Esophagus squamous epithelium (tissue), 4 donors: ENCODE results near the gene MAP9.

Source experiments
- POLR2A ChIP-seq, 4 donors: fragments of 450-650 bp; IDR thresholded peaks; one replicate each; pipeline ENCODE4 v1.6.1; 2017; ENCODE audit warnings: antibody characterized with exemption in 4 of 4, mild to moderate bottlenecking in 4 of 4, moderate library complexity in 3 of 4
- TF ChIP-seq, protein P1 (sequence below), 6 experiments: fragments of 450-650 bp in 4 of 6; fragments of 200-600 bp in 2 of 6; sonication (generic) in 2 of 6; IDR thresholded peaks; one replicate each; pipeline ENCODE4 v1.5.1; 2016 to 2019; ENCODE audit warnings: antibody characterized with exemption in 6 of 6, mild to moderate bottlenecking in 4 of 6, moderate library complexity in 4 of 6

GRCh38 chr4:155371432-155372043 lies 5.2 kb downstream of the MAP9 start:
- TF ChIP-seq, protein P1, sequence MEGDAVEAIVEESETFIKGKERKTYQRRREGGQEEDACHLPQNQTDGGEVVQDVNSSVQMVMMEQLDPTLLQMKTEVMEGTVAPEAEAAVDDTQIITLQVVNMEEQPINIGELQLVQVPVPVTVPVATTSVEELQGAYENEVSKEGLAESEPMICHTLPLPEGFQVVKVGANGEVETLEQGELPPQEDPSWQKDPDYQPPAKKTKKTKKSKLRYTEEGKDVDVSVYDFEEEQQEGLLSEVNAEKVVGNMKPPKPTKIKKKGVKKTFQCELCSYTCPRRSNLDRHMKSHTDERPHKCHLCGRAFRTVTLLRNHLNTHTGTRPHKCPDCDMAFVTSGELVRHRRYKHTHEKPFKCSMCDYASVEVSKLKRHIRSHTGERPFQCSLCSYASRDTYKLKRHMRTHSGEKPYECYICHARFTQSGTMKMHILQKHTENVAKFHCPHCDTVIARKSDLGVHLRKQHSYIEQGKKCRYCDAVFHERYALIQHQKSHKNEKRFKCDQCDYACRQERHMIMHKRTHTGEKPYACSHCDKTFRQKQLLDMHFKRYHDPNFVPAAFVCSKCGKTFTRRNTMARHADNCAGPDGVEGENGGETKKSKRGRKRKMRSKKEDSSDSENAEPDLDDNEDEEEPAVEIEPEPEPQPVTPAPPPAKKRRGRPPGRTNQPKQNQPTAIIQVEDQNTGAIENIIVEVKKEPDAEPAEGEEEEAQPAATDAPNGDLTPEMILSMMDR (IDR thresholded peaks at IDR 0.05), result peak in 3 of 6 experiments; percentile 22 to 55 (median 43)
- no peak for TF ChIP-seq POLR2A (IDR thresholded peaks at IDR 0.05)
